HG02981 (cell line): ENCODE measurements around the gene APBA2.
"Not testable (repeated sequence)": the region's sequence is repeated elsewhere in the genome, so short reads cannot be mapped to it uniquely, and the experiment has no call there.

Experiments
- ATAC-seq: cut with Tn5 transposase; IDR thresholded peaks from one replicate; pipeline ENCODE4 v1.9.1; 2021; ENCODE audit warnings: mild to moderate bottlenecking, moderate library complexity; ENCODE audit not compliant: unreplicated experiment

APBA2 gene

DNA sequence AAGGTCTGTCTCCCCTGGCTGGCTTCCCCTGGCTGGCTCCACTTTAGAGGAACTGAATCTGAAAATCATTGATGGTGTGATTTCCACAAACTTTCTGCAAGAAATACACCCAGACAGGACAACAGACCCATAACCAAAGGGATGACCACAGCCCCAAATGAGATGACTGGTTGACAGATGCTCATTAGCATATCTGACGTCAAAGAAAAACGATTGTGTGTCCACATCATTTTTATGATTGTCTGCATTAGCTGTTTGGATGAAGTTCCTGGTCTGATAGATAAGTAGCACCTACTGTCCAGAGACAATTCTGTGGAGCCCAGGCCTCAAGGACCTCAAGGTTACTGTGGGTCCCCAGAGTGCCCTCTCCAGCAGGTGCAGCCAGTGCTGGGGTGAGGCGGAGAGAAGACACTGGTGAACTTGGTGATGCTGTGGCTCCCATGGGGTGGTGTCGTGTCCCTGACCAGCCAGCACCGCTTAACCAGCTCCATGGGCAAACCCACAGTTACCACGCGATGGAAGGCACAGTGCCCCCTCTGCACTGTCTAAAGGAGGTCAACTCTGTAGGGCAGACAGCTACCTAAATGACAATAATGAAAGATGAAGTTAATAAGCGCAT is 256.5 kb downstream of the APBA2 start:
- ATAC-seq, result no peak

DNA sequence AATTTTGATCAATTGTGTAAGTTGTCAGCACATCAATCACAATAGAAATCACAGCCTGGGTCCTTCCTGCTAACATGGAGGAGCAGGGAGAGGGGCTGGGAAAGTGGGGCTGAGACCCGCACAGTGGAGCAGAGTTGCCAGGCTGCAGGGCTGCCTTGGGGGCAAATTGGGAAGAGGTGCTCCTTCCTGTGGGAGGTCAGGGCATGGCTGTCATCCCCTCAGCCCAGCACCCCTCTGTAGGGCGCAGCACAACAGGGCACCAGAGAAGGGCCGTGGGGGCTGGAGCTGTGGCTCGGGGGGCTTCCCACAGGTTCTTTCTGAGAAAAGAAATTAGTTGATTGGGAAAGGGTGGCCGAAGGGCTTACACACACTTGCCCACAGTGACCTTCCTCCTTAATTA is 257.5 kb downstream of the APBA2 start:
- ATAC-seq, result no peak

DNA sequence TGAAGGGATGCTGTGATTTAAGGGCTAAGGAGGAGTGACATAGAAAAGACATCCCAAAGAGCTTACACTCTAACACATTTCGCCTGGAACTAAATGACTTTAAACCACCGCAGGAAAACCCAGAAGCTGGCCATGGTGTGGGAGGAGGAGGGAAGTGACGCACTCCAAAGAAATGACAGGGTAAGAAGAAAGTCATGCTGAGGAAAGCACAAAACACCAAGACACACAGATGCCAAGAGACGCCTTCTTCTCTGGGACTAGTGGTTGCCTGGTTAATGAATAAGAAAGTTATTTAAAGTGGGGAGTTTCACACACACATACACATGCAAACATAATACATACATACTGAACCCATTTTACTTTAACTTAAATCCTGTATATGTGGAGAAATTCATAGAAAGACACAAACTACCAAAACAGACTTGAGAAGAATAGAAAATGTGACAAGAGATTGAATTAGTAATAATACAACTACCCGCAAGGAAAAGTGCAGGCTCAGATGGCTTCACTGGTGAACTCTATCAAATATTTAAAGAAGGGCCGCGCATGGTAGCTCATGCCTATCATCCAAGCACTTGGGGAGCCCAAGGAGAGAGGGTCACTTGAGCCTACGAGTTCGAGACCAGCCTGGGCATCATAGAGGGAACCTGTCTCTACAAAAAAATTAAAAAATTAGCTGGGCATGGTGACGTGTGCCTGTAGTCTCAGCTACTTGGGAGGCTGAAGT is 258.3 kb downstream of the APBA2 start:
- no peak for ATAC-seq

DNA sequence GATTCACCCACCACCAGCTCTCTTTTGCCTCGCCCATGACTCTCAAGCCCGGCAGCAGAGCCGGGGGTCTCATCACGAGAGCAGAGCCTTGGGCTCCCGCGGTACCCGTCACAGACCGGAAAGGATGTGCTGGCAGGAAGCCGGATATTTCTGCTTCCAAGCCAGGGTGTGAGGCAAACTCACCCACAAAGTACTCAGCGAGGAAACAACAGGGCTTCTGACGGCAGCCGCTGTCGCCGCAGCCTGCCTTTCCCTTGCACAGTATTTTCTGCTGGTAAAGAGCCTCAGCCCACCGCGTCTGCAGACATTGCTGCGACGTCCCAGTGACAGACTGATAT is 263.9 kb downstream of the APBA2 start:
- no peak for ATAC-seq

DNA sequence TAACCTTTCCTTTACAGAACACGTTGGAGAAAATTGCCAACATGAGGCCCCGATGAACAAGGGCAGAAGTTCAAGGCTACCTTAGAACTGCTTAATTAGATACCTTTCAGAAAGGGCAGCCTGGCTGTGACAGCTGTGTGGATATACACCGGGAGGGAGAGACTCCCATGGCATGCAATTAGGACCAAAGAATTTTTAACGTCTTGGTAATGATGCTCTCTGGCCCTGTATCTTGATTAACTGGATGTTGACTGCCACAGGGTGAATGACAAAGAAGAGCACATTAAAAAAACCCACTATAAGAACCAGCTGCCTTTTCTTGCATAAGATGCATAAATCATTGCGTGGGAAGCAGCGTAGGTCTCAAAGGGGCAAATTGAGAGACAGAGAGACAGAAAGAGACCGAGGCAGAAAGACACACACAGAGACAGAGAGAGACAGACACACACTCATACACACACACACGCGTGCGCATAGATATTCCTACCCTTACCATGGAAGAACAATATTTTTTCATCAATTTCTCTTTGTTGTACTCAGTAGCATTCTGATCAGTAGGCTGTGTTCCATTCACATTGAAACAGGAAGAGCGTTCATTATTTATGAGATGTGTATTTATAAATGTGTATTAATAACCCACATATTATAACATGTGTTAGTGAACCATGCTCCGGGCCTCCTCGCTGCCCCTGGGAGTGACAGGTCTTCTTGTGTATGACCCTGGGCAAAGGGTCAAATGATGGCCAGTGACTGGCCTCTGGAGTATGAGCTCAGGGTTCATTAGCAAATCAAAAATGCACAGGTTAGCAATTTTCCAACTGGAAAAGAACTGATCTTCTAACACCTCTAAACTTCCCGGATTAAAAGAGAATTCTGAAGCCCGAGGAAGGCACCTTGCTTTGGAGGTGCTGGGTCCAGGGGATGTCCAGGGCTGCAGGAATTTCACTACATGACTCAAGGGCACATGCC is 265.0 kb downstream of the APBA2 start:
- ATAC-seq, result no peak

DNA sequence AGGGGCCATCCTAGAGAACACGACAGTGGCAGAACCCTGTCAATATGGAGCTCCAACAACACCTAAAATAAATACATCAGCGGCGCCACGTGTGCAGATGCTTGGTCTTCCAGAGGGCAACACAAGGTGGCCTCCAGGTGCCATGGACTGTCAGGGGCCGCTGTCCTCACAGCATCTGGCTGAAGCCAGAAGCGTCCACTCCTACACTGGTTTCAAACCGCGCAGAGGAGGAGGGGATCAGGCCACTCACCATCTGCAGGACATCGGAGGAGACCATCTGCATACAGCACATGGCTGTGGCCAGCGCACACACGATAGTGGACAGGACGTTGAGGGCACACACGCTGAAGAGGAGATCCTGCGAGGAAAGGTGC is 265.7 kb downstream of the APBA2 start:
- ATAC-seq, result no peak

DNA sequence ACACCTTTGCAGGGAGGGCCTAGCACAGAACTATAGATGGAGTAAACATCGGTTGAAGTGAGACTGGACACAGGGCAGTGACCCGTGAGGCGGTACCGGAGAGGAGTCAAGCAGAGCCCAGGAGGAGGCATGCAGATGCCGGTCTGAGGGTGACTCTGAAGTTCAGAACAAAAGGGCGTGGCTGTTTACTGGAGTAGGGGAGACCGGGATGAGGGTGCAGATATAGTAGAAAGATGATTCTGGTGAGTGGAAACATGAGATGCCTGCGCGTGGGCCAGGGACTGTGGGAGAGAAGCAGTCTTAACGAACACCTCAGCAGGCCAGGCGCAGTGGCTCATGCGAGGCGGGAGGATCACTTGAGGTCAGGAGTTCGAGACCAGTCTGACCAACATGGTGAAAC is 270.7 kb downstream of the APBA2 start:
- ATAC-seq, result no peak

DNA sequence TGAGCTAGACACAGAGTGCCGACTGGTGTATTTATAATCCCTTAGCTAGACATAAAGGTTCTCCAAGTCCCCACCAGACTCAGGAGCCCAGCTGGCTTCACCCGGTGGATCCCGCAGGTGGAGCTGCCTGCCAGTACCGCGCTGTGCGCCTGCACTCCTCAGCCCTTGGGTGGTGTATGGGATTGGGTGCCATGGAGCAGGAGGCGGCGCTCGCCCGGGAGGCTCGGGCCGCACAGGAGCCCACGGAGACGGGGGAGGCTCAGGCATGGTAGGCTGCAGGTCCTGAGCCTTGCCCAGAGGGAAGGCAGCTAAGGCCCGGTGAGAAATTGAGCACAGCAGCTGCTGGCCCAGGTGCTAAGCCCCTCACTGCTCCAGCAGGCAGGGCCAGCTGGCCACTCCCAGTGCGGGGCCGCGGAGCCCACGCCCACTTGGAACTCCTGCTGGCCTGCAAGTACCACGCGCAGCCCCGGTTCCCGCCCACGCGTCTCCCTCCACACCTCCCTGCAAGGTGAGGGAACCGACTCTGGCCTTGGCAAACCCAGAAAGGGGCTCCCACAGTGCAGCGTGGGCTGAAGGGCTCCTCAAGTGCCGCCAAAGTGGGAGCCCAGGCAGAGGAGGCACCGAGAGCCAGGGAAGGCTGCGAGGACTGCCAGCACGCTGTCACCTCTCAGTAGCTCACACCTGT is 274.1 kb downstream of the APBA2 start:
- ATAC-seq, result no peak

DNA sequence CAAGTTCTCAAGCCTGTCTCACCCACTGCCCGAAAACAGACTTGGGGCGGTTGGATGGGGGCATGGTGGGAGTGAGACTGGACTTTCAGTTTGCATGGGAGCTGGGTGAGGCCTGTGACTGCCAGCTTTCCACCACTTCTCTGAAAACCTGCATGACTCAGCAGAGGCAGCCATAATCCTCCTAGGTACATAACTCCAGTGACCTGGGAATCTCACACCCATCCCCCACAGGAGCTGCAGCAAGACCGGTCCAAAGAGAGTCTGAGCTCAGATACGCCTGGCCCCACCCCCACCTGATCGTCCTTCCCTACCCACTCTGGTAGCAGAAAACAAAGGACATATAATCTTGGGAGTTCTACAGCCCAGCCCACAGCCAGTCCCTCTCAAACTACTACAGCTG is 276.6 kb downstream of the APBA2 start:
- ATAC-seq, result no peak

DNA sequence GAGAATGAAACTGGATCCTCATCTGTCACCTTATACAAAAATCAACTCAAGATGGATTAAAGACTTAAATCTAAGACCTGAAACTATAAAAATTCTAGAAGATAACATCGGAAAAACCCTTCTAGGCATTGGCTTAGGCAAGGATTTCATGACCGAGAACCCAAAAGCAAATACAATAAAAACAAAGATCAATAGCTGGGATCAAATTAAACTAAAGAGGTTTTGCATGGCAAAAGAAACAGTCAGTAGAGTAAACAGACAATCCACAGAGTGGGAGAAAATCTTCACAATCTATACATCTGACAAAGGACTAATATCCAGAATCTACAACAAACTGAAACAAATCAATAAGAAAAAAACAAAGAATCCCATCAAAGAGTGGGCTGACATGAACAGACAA is 281.3 kb downstream of the APBA2 start:
- not testable (repeated sequence) for ATAC-seq
